ENCODE data around the gene KDM4B. TPM values are rescaled to one million over a fixed set of nuclear protein-coding genes. Genes with fewer than 3 reads are reported as not detected.

Gene KDM4B
- polyA plus RNA-seq, 3 donors: 6.4 to 22.7 (median 12.7) TPM

GRCh38 chr19:5099701-5100221 is 130.8 kb downstream of the KDM4B start:
- H3K36me3 Mint-ChIP-seq: peaks cover 50 to 74% of the 10 kb centered on the region in 2 donors
- H3K27me3 Mint-ChIP-seq (ENCODE audit: low read depth in 3 of 3): no peaks in the 10 kb centered on the region
- Histone ChIP-seq H3K9me3 (replicated peaks in 1 of 2; ENCODE audit: control insufficient read depth in 1 of 2, insufficient read depth in 1 of 2, low read length in 2 of 2) (peaks cover 32 to 46% of the 10 kb centered on the region in 2 donors), H3K4me1 (ENCODE audit: control insufficient read depth in 1 of 2, insufficient read depth in 2 of 2, low read length in 2 of 2) (no peaks in the 10 kb centered on the region), H3K79me2 (ENCODE audit: insufficient read depth, low read length) (no peaks in the 10 kb centered on the region), H2AFZ (ENCODE audit: insufficient read depth, low read depth, low read length, poor library complexity, severe bottlenecking) (no peak overlapping the region), H3K27ac (ENCODE audit: low read depth in 1 of 2, low read length in 2 of 2) (no peak overlapping the region), H3K27me3 (ENCODE audit: control insufficient read depth in 2 of 2, insufficient read depth in 2 of 2, low read length in 2 of 2) (no peaks in the 10 kb centered on the region), H3K4me3 (replicated peaks in 1 of 3; ENCODE audit: low read depth in 2 of 3, low read length in 3 of 3) (no peak overlapping the region), H3K9ac (ENCODE audit: insufficient read depth, low read length, poor library complexity, severe bottlenecking) (no peak overlapping the region), H3K36me3 (replicated peaks in 1 of 2; ENCODE audit: control insufficient read depth in 1 of 2, insufficient read depth in 2 of 2, low read length in 2 of 2) (peaks cover 30 to 72% of the 10 kb centered on the region in 2 donors), H3K4me2 (replicated peaks; ENCODE audit: extremely low read depth, low read length, poor library complexity, severe bottlenecking) (no peak overlapping the region), H4K20me1 (ENCODE audit: insufficient read depth, low read length) (peaks cover 49% of the 10 kb centered on the region)
- peak in 1 of 3 donors; percentile 9 for DNase-seq
- TF ChIP-seq, protein P1, sequence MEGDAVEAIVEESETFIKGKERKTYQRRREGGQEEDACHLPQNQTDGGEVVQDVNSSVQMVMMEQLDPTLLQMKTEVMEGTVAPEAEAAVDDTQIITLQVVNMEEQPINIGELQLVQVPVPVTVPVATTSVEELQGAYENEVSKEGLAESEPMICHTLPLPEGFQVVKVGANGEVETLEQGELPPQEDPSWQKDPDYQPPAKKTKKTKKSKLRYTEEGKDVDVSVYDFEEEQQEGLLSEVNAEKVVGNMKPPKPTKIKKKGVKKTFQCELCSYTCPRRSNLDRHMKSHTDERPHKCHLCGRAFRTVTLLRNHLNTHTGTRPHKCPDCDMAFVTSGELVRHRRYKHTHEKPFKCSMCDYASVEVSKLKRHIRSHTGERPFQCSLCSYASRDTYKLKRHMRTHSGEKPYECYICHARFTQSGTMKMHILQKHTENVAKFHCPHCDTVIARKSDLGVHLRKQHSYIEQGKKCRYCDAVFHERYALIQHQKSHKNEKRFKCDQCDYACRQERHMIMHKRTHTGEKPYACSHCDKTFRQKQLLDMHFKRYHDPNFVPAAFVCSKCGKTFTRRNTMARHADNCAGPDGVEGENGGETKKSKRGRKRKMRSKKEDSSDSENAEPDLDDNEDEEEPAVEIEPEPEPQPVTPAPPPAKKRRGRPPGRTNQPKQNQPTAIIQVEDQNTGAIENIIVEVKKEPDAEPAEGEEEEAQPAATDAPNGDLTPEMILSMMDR (IDR thresholded peaks at IDR 0.05): no peak
- intact Hi-C loops (cut with micrococcal nuclease): no loop called here
- 98% methylated on average over 4 of the region's 5 CpGs for WGBS (ENCODE audit: insufficient coverage)
- no peak overlapping the region for H3K27ac Mint-ChIP-seq
- H3K9me3 Mint-ChIP-seq: peaks cover 37 to 50% (median 42%) of the 10 kb centered on the region in 7 donors
- no peak overlapping the region for H3K4me3 Mint-ChIP-seq
- H3K4me1 Mint-ChIP-seq: no peaks in the 10 kb centered on the region

DNA sequence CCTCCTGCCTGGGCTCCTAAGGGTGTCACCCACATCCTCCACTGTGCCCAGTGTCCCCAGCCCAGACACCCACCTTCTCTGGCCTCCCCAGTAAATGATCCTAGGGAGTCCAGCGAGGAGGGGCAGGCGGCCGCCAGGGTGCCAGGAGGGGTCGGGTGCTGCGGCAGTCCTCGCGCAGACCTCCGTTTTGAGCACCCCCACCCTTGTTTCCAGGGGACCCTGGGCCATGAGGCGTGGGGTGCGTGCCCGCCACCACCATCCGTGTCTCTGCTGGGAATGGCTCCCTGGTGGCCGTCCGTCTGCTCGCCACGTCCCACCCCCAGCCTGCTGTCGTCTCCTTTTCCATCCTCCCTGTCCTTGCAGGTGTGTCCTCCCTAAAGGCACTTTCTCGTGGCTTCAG is 133.0 kb downstream of the KDM4B start:
- Histone ChIP-seq H3K9me3 (replicated peaks in 1 of 2; ENCODE audit: control insufficient read depth in 1 of 2, insufficient read depth in 1 of 2, low read length in 2 of 2) (peaks cover 32 to 33% of the 10 kb centered on the region in 2 donors), H2AFZ (ENCODE audit: insufficient read depth, low read depth, low read length, poor library complexity, severe bottlenecking) (no peak overlapping the region), H3K9ac (ENCODE audit: insufficient read depth, low read length, poor library complexity, severe bottlenecking) (no peak overlapping the region), H4K20me1 (ENCODE audit: insufficient read depth, low read length) (peaks cover 51% of the 10 kb centered on the region), H3K4me3 (replicated peaks in 1 of 3; ENCODE audit: low read depth in 2 of 3, low read length in 3 of 3) (no peak overlapping the region), H3K79me2 (ENCODE audit: insufficient read depth, low read length) (no peaks in the 10 kb centered on the region), H3K4me1 (ENCODE audit: control insufficient read depth in 1 of 2, insufficient read depth in 2 of 2, low read length in 2 of 2) (no peaks in the 10 kb centered on the region), H3K36me3 (replicated peaks in 1 of 2; ENCODE audit: control insufficient read depth in 1 of 2, insufficient read depth in 2 of 2, low read length in 2 of 2) (peaks cover 47 to 70% of the 10 kb centered on the region in 2 donors), H3K27me3 (ENCODE audit: control insufficient read depth in 2 of 2, insufficient read depth in 2 of 2, low read length in 2 of 2) (no peaks in the 10 kb centered on the region), H3K4me2 (replicated peaks; ENCODE audit: extremely low read depth, low read length, poor library complexity, severe bottlenecking) (no peak overlapping the region), H3K27ac (ENCODE audit: low read depth in 1 of 2, low read length in 2 of 2) (no peak overlapping the region)
- Mint-ChIP-seq H3K4me3 (no peak overlapping the region), H3K27ac (no peak overlapping the region), H3K9me3 (peaks cover 30 to 38% (median 35%) of the 10 kb centered on the region in 7 donors), H3K36me3 (peaks cover 57 to 71% of the 10 kb centered on the region in 2 donors), H3K4me1 (no peaks in the 10 kb centered on the region), H3K27me3 (ENCODE audit: low read depth in 3 of 3) (no peaks in the 10 kb centered on the region)
- intact Hi-C loops (cut with micrococcal nuclease): no loop called here
- WGBS (ENCODE audit: insufficient coverage): 90% methylated on average over 17 of the region's 18 CpGs
- TF ChIP-seq, protein P1 (IDR thresholded peaks at IDR 0.05): no peak
- DNase-seq: no peak

Data from CD14-positive monocyte (primary cell).